Posterior vena cava (tissue), 2 donors: ENCODE results near the gene TGFA. TPM values are rescaled to one million over a fixed set of nuclear protein-coding genes. Genes with fewer than 3 reads are reported as not detected.

ENCODE experiments used
- DNase-seq: peaks from one replicate; pipeline ENCODE4 v3.0.0-alpha.2; 2020; ENCODE audit warnings: low spot score
- intact Hi-C, 2 donors: fragments of 100-400 bp; cut with DNase I; formaldehyde crosslinking; loops; one replicate each; pipeline versions ENCODE4 v1.14.1 to v1.14.2; 2022 to 2023
- total RNA-seq, 2 donors: library from RNA; stranded (reverse); fragmentation: NEBNext Ultra II Directional; extraction: Animal tissue kit (Norgen Biotek cat#: 25700); gene quantifications; one replicate each; pipeline ENCODE4 v1.2.1, GENCODE V29; 2021
- donor health status: DM: yes; HTN: yes; CAD: no.
- donor health status: DM: yes; HTN: yes; CAD: no.

The TGFA gene
- total RNA-seq, 2 donors from 2014 or later = 0.71 to 1.4 TPM

GRCh38 chr2:70442301-70443077 lies 111.1 kb downstream of the TGFA start:
- intact Hi-C loops = no loop called here

GRCh38 chr2:70440621-70441020 lies 113.0 kb downstream of the TGFA start:
- no peak for DNase-seq
- intact Hi-C loops = no loop called here

More at GRCh38 chr2:70442301-70443077, 111.1 kb downstream of the TGFA start:
- no peak for DNase-seq

- intact Hi-C loops = no loop called here
- DNase-seq = no peak
These were observed 118.5 kb downstream of the TGFA start for GRCh38 chr2:70435138-70435537.

GRCh38 chr2:70433315-70433714 lies 120.3 kb downstream of the TGFA start:
- intact Hi-C loops = no loop called here
- no peak for DNase-seq

- DNase-seq = no peak
- intact Hi-C loops = no loop called here
These were observed 121.8 kb downstream of the TGFA start for GRCh38 chr2:70431716-70432347.

- intact Hi-C loops = no loop called here
- DNase-seq = no peak
These were observed 127.3 kb downstream of the TGFA start for GRCh38 chr2:70426341-70426740.

- intact Hi-C loops = no loop called here
- DNase-seq = no peak
These were observed 127.8 kb downstream of the TGFA start for GRCh38 chr2:70425682-70426301.

GRCh38 chr2:70420740-70421139 lies 132.9 kb downstream of the TGFA start:
- intact Hi-C loops = no loop called here

GRCh38 chr2:70420143-70420542 lies 133.5 kb downstream of the TGFA start:
- intact Hi-C loops = no loop called here
- DNase-seq = no peak

More at GRCh38 chr2:70420740-70421139, 132.9 kb downstream of the TGFA start:
- DNase-seq = no peak

- DNase-seq = no peak
- intact Hi-C loops = no loop called here
These were observed 135.1 kb downstream of the TGFA start for GRCh38 chr2:70418514-70418913.

GRCh38 chr2:70417011-70417410 lies 136.6 kb downstream of the TGFA start:
- DNase-seq = no peak
- intact Hi-C loops = no loop called here

GRCh38 chr2:70412294-70413070 lies 141.1 kb downstream of the TGFA start:
- no peak for DNase-seq
- intact Hi-C loops = no loop called here

- DNase-seq = no peak
- intact Hi-C loops = no loop called here
These were observed 142.0 kb downstream of the TGFA start for GRCh38 chr2:70411483-70412125.

- intact Hi-C loops = loop anchor here in 1 of 2 donors (5.0 kb wide), 1 partner anchor 361 kb away; no protein-coding TSS in a partner anchor
- DNase-seq = no peak
These were observed 150.2 kb downstream of the TGFA start for GRCh38 chr2:70403267-70404053.

- DNase-seq = no peak
- intact Hi-C loops = loop anchor here in 1 of 2 donors (5.0 kb wide), 1 partner anchor 358 kb away; no protein-coding TSS in a partner anchor
These were observed 153.1 kb downstream of the TGFA start for GRCh38 chr2:70400539-70400938.

GRCh38 chr2:70399046-70399445 lies 154.6 kb downstream of the TGFA start:
- intact Hi-C loops = no loop called here
- no peak for DNase-seq
